Activated CD4-positive, alpha-beta memory T cell treated with anti-CD3 and anti-CD28 coated beads, Interleukin-2, amount 10 ng/mL, durations not matched to agents 7 days and 5 days (primary cell): ENCODE results near the gene P2RY1. TPM values are rescaled to one million over a fixed set of nuclear protein-coding genes. Genes with fewer than 3 reads are reported as not detected.
"Not testable (repeated sequence)": the region's sequence is repeated elsewhere in the genome, so short reads cannot be mapped to it uniquely, and the experiment has no call there.

ENCODE experiments used
- CTCF ChIA-PET: fragments of 350-600 bp; sonication (Branson Sonifier 250); formaldehyde crosslinking; loops from one replicate; lab custom pipeline; 2021; ENCODE audit warnings: antibody characterized with exemption, inconsistent platforms; lab: Charles Lee
- POLR2A ChIA-PET: fragments of 350-600 bp; sonication (Branson Sonifier 250); formaldehyde crosslinking; loops from one replicate; lab custom pipeline; 2021; ENCODE audit warnings: antibody characterized with exemption; lab: Charles Lee
- DNase-seq: peaks from one replicate; pipeline ENCODE4 v3.0.0-alpha.2; 2020
- H3K27ac Mint-ChIP-seq: one replicate; pipeline ENCODE4 v1.8.0; 2021; ENCODE audit warnings: mild to moderate bottlenecking, mixed read lengths
- H3K27me3 Mint-ChIP-seq: one replicate; pipeline ENCODE4 v1.8.0; 2021; ENCODE audit warnings: mixed read lengths
- H3K36me3 Mint-ChIP-seq: one replicate; pipeline ENCODE4 v1.8.0; 2021; ENCODE audit warnings: low read depth, mixed read lengths
- H3K4me1 Mint-ChIP-seq: one replicate; pipeline ENCODE4 v1.8.0; 2021; ENCODE audit warnings: mixed read lengths
- H3K4me3 Mint-ChIP-seq: one replicate; pipeline ENCODE4 v1.8.0; 2021; ENCODE audit warnings: mild to moderate bottlenecking, mixed read lengths
- H3K9me3 Mint-ChIP-seq: one replicate; pipeline ENCODE4 v1.8.0; 2021; ENCODE audit warnings: mixed read lengths
- total RNA-seq, 2 experiments: library from RNA; stranded (reverse); gene quantifications; one replicate each; pipeline ENCODE4 v1.2.3, GENCODE V29; 2021

P2RY1 gene
- total RNA-seq, 2 experiments from 2014 or later, result 0.05 to 0.10 TPM

DNA sequence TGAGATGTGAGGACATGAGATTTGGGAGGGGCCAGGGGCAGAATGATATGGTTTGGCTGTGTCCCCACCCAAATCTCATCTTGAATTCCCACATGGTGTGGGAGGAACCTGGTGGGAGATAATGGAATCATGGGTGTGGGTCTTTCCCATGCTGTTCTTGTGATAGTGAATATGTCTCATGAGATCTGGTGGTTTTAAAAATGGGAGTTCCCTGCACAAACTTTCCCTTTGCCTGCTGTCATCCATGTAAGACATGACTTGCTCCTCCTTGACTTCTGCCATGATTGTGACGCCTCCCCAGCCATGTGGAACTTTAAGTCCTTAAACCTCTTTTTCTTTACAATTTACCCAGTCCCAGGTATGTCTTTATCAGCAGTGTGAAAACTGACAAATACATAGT is 12.7 kb downstream of the P2RY1 start:
- H3K27me3 Mint-ChIP-seq, CTCF ChIA-PET, DNase-seq, H3K4me3 Mint-ChIP-seq, H3K9me3 Mint-ChIP-seq, H3K27ac Mint-ChIP-seq, H3K36me3 Mint-ChIP-seq, POLR2A ChIA-PET, H3K4me1 Mint-ChIP-seq: not testable (repeated sequence)

- H3K9me3 Mint-ChIP-seq, result peaks cover 3% of the 10 kb centered on the region
- POLR2A ChIA-PET, result no interaction called here
Measured at GRCh38 chr3:152849996-152850578, 15.2 kb downstream of the P2RY1 start.

DNA sequence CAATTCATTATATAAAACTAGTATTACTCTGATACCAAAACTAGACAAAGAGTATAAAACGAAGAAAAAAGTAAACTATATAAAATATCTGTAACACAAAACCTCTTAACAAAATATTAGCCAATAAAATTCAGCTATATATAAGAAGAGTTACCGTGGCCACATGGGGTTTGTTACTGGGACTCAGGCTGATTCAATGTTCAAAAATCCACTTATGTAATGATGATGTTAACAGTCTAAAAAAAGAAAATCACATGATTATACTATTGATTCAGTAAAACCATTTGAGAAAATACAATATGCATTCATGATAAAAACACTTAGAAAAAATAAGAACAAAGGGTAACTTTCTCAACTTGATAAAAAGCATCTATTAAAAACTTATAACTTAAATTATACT is 18.3 kb downstream of the P2RY1 start:
- H3K27me3 Mint-ChIP-seq, result peaks cover 2% of the 10 kb centered on the region
- H3K9me3 Mint-ChIP-seq, result no peaks in the 10 kb centered on the region
- ChIA-PET POLR2A (no interaction called here), CTCF (no interaction called here)
- H3K36me3 Mint-ChIP-seq, result no peaks in the 10 kb centered on the region
- no peak for DNase-seq
- H3K27ac Mint-ChIP-seq, result no peak overlapping the region
- no peaks in the 10 kb centered on the region for H3K4me1 Mint-ChIP-seq
- H3K4me3 Mint-ChIP-seq, result no peak overlapping the region

More at GRCh38 chr3:152849996-152850578, 15.2 kb downstream of the P2RY1 start:
- H3K4me1 Mint-ChIP-seq, result no peaks in the 10 kb centered on the region
- H3K36me3 Mint-ChIP-seq, result no peaks in the 10 kb centered on the region
- DNase-seq, result no peak
- H3K4me3 Mint-ChIP-seq, result no peak overlapping the region
- H3K27ac Mint-ChIP-seq, result no peak overlapping the region
- CTCF ChIA-PET, result no interaction called here
- peaks cover 2% of the 10 kb centered on the region for H3K27me3 Mint-ChIP-seq

DNA sequence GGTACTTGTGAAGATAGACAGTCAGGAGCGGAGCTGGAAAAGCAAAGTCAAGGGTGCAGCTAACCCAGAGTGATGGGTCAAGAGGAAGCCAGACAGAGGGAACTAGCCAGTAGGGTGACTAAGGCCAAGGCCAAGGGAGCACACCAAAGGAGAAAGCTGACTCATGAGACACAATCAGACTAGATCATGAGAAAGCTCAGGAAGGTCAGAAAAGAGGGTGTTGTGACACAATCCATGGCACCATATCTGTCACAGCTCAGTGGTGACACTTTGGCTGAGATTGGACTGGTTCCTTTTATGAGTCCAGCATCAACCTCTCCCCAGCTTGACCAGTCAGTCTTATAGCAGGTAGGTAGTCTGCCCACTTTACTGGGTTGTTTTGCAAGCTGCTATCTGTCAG is 22.2 kb downstream of the P2RY1 start:
- CTCF ChIA-PET, result no interaction called here
- no peak for DNase-seq
- POLR2A ChIA-PET, result no interaction called here
- Mint-ChIP-seq H3K36me3 (no peaks in the 10 kb centered on the region), H3K27ac (no peak overlapping the region), H3K9me3 (no peaks in the 10 kb centered on the region), H3K27me3 (peaks cover under 1% of the 10 kb centered on the region), H3K4me3 (no peak overlapping the region), H3K4me1 (no peaks in the 10 kb centered on the region)

- ChIA-PET POLR2A (no interaction called here), CTCF (no interaction called here)
- Mint-ChIP-seq H3K27ac (no peak overlapping the region), H3K4me1 (no peaks in the 10 kb centered on the region), H3K27me3 (no peaks in the 10 kb centered on the region), H3K36me3 (no peaks in the 10 kb centered on the region), H3K4me3 (no peak overlapping the region), H3K9me3 (no peaks in the 10 kb centered on the region)
- no peak for DNase-seq
Measured at GRCh38 chr3:152858170-152858800, 23.4 kb downstream of the P2RY1 start.

- no peaks in the 10 kb centered on the region for H3K36me3 Mint-ChIP-seq
- ChIA-PET CTCF (no interaction called here), POLR2A (no interaction called here)
- H3K4me3 Mint-ChIP-seq, result no peak overlapping the region
- no peaks in the 10 kb centered on the region for H3K4me1 Mint-ChIP-seq
- H3K27ac Mint-ChIP-seq, result no peak overlapping the region
- H3K9me3 Mint-ChIP-seq, result no peaks in the 10 kb centered on the region
- no peaks in the 10 kb centered on the region for H3K27me3 Mint-ChIP-seq
- DNase-seq, result no peak
Measured at GRCh38 chr3:152860736-152861135, 25.8 kb downstream of the P2RY1 start.

DNA sequence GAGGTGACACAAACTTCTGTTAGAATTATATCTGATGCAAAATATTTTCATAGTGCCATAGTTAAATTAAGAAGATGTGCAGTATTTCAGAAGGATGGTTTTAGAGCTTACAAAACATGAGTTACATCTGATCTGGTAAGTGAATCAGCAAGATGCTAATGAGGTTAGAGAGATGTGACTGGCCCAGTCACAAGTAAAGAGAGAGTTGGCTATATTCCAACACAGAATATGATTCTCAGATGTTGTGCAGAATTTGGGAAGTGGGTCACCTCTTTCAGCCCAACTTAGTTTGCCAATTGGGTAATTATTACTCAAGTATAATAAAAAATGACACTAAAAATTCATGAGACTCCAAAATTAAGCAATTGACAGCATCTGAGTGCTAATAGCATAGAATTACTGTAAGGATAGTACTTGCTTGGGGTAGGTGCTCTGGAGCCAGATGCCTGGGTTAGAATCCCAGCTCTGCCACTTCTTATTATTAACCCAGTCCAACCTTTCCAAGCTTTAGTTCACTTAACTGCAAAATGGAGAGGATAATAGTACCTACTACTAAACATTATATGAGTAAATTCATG is 30.8 kb downstream of the P2RY1 start:
- H3K36me3 Mint-ChIP-seq, result no peaks in the 10 kb centered on the region
- H3K27me3 Mint-ChIP-seq, result no peaks in the 10 kb centered on the region
- no peak overlapping the region for H3K27ac Mint-ChIP-seq

DNA sequence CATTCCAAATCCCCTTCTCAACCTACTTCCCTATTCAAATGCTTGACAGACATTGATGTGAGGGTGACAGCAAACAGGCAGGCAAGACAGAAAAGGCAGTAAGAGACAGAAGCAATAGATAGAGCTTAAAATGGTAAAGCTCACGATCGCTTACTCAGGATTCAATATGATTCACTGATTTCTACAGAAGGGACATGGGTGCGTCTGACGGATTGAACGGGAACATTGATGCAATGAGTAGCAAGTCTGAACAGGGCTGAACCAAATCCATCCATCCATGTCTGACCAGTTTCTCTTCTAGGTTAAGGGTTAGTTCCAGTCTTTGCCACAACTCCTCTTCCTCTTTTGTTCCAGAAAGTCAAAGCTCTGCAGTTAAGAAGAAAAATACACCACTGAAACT is 35.1 kb downstream of the P2RY1 start:
- Mint-ChIP-seq H3K36me3 (no peaks in the 10 kb centered on the region), H3K27me3 (no peaks in the 10 kb centered on the region), H3K4me3 (no peak overlapping the region), H3K27ac (no peak overlapping the region), H3K9me3 (no peaks in the 10 kb centered on the region), H3K4me1 (no peaks in the 10 kb centered on the region)
- ChIA-PET CTCF (no interaction called here), POLR2A (no interaction called here)
- DNase-seq, result no peak

More for the DNA sequence above, 30.8 kb downstream of the P2RY1 start:
- DNase-seq, result no peak
- ChIA-PET POLR2A (no interaction called here), CTCF (no interaction called here)
- no peak overlapping the region for H3K4me3 Mint-ChIP-seq
- H3K4me1 Mint-ChIP-seq, result no peaks in the 10 kb centered on the region
- no peaks in the 10 kb centered on the region for H3K9me3 Mint-ChIP-seq

GRCh38 chr3:152873314-152873713 is 38.4 kb downstream of the P2RY1 start:
- H3K4me3 Mint-ChIP-seq, H3K36me3 Mint-ChIP-seq, DNase-seq, CTCF ChIA-PET, H3K27me3 Mint-ChIP-seq, H3K4me1 Mint-ChIP-seq, H3K9me3 Mint-ChIP-seq, H3K27ac Mint-ChIP-seq, POLR2A ChIA-PET: not testable (repeated sequence)

- H3K4me3 Mint-ChIP-seq, result no peak overlapping the region
- H3K4me1 Mint-ChIP-seq, result no peaks in the 10 kb centered on the region
- no peaks in the 10 kb centered on the region for H3K27me3 Mint-ChIP-seq
- CTCF ChIA-PET, result no interaction called here
- H3K9me3 Mint-ChIP-seq, result peaks cover 2% of the 10 kb centered on the region
- POLR2A ChIA-PET, result no interaction called here
- DNase-seq, result no peak
- no peaks in the 10 kb centered on the region for H3K36me3 Mint-ChIP-seq
- no peak overlapping the region for H3K27ac Mint-ChIP-seq
Measured at GRCh38 chr3:152874896-152875749, 40.2 kb downstream of the P2RY1 start.

DNA sequence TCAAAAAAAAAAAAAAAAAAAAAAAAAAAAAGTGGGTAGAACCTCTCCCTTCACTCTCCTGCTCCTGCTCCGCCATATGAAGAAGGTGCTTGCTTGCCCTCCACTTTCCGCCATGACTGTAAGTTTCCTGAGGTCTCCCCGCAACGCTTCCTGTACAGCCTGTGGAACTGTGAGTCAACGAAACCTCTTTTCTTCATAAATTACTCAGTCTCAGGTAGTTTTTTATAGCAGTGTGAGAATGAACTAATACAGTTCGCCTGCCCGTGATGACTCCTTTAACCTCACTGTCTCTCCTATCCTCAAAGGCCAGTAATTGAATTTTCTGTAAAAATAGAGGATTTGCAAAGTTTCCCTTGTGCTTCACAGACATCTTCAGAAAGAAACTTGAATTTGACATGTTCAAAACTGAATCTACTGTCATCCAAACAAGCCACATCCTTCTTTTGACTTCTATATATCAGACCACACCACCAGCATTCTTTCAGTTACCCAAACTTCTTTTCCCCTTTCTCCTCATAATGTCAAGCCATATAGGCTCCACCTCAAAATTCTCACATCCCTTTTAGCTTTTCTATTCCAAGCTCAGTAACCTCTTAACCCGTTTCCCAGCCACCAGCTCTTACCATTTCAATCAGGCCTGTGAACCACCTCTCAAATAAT is 44.3 kb downstream of the P2RY1 start:
- Mint-ChIP-seq H3K4me1 (no peaks in the 10 kb centered on the region), H3K36me3 (no peaks in the 10 kb centered on the region), H3K27ac (no peak overlapping the region), H3K4me3 (no peak overlapping the region), H3K27me3 (no peaks in the 10 kb centered on the region), H3K9me3 (peaks cover 2% of the 10 kb centered on the region)
- ChIA-PET CTCF (no interaction called here), POLR2A (no interaction called here)
- DNase-seq, result no peak

- Mint-ChIP-seq H3K4me1 (no peaks in the 10 kb centered on the region), H3K36me3 (no peaks in the 10 kb centered on the region), H3K27me3 (no peaks in the 10 kb centered on the region), H3K4me3 (no peak overlapping the region), H3K9me3 (peaks cover 2% of the 10 kb centered on the region), H3K27ac (no peak overlapping the region)
- no peak for DNase-seq
- ChIA-PET CTCF (no interaction called here), POLR2A (no interaction called here)
Measured at GRCh38 chr3:152879790-152880174, 44.9 kb downstream of the P2RY1 start.

DNA sequence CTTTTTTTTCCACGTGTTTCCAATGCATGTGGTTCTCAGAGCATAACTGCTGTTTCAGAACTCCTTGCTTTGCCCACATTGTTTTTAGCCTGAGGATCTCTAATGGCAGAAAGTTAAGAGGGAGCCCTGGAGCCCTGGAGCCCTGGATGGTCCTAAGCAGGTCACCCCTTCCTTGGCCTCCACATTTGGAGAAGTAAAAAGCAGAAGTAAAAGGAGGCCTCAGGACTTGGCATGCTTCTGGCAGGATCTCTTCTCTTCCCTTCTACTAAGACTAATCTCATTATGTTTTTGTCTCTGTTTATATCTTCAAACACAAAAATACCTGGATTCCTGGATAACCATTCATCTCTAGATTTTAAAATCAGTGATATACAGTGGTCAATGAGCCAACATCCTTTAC is 50.1 kb downstream of the P2RY1 start:
- no peaks in the 10 kb centered on the region for H3K9me3 Mint-ChIP-seq

More for the DNA sequence above, 50.1 kb downstream of the P2RY1 start:
- ChIA-PET CTCF (no interaction called here), POLR2A (no interaction called here)
- Mint-ChIP-seq H3K4me1 (no peaks in the 10 kb centered on the region), H3K36me3 (no peaks in the 10 kb centered on the region), H3K27me3 (no peaks in the 10 kb centered on the region), H3K27ac (no peak overlapping the region), H3K4me3 (no peak overlapping the region)
- no peak for DNase-seq
